Measurements from ENCODE around the gene UTS2R. TPM values are rescaled to one million over a fixed set of nuclear protein-coding genes. Genes with fewer than 3 reads are reported as not detected.
"Not testable (repeated sequence)": the region's sequence is repeated elsewhere in the genome, so short reads cannot be mapped to it uniquely, and the experiment has no call there.

Gene UTS2R
- total and polyA plus RNA-seq, 4 donors: not detected

DNA sequence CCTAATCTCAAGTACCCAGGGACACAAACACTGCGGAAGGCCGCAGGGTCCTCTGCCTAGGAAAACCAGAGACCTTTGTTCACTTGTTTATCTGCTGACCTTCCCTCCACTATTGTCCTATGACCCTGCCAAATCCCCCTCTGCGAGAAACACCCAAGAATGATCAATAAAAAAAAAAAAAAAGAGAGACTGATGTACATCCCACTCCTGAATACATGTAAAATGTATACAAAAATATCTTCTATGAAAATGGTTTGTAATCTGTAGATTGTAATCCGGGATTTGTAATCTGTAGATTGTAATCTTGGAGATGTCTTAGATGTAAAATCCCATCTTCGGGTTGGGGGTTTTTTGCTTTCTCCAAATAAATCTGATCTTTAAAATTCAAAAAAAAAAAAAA, 5.7 kb downstream of the UTS2R start:
- ATAC-seq (ENCODE audit: low FRiP score); H3K27ac ChIP-seq (ENCODE audit: low read depth in 1 of 2, low read length in 2 of 2); H3K4me3 ChIP-seq (ENCODE audit: low read length in 2 of 2); DNase-seq; H3K36me3 ChIP-seq (ENCODE audit: control insufficient read depth in 1 of 2, insufficient read depth in 2 of 2, low read length in 1 of 2); H3K27me3 ChIP-seq (ENCODE audit: control insufficient read depth in 1 of 2, insufficient read depth in 2 of 2, low read length in 1 of 2); H3K9me3 ChIP-seq (ENCODE audit: control insufficient read depth, low read length); intact Hi-C loops (cut with DNase I); H3K4me1 ChIP-seq (ENCODE audit: control insufficient read depth in 1 of 2, insufficient read depth in 2 of 2, low read length in 2 of 2): not testable (repeated sequence)
- WGBS, 2 donors: 58 to 74% methylated on average over 2 to 3 of the region's 5 CpGs

DNA sequence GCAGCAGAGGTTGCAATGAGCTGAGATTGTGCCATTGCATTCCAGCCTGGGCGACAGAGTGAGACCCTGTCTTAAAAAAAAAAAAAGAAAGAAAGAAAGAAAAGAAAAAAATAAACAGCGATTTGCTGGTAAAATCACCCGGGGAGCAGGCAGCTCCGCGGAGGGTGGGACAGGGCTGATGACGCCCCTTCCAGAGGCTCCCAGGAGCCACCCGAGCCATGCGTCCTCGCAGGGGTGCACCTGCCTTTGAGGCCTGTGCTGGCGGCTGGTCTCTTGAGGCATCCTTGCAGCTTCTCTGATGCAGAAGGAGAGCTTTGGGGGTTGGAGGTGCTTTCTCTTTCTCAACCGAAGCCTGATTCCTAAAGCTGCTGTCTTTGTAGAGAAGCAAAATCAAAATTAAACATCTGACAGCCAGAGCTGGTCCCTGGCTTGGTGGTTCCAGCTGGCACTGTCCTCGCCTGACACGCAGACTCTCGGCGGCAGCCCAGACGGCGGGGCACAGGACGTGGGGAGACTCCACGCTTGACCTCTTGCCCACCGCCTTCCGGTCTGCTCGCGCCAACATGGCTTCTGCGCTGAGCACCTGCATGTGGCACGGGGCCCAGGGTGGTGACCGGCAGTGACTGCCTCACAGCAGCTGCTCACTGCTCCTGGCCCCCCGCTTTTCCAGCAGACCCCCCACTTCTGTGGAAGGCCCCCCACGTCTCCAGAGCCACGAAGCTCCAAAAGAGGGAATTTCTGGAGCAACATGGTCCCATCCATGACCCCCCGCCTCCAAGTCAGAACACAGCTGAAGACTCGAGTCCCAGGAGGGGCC, 6.6 kb downstream of the UTS2R start:
- intact Hi-C loops (cut with DNase I): no loop called here
- Histone ChIP-seq H3K4me3 (ENCODE audit: low read length in 2 of 2) (no peak overlapping the region), H3K27me3 (ENCODE audit: control insufficient read depth in 1 of 2, insufficient read depth in 2 of 2, low read length in 1 of 2) (no peaks in the 10 kb centered on the region), H3K27ac (ENCODE audit: low read depth in 1 of 2, low read length in 2 of 2) (no peak overlapping the region), H3K36me3 (ENCODE audit: control insufficient read depth in 1 of 2, insufficient read depth in 2 of 2, low read length in 1 of 2) (no peaks in the 10 kb centered on the region), H3K9me3 (ENCODE audit: control insufficient read depth, low read length) (no peaks in the 10 kb centered on the region), H3K4me1 (ENCODE audit: control insufficient read depth in 1 of 2, insufficient read depth in 2 of 2, low read length in 2 of 2) (no peaks in the 10 kb centered on the region)
- WGBS, 2 donors: 38 to 53% methylated on average over 30 to 31 of the region's 31 CpGs
- ATAC-seq (ENCODE audit: low FRiP score) (no peak), DNase-seq (no peak)

DNA sequence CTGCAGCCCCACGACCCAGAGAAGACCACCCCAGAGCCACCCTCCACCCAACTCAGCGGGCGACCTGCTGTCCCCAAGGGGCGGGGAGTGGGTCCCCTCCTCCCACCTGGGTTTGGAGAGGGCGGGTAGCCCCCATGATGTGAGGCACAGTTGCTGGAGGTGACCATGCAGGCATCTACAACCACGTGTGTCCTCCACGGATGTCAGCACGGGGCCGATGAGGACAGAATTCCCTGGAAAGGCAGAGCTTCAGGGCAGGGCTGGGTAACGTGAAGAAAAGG, 7.1 kb downstream of the UTS2R start:
- H3K27ac ChIP-seq (ENCODE audit: low read depth in 1 of 2, low read length in 2 of 2): no peak overlapping the region
- no peaks in the 10 kb centered on the region for H3K36me3 ChIP-seq (ENCODE audit: control insufficient read depth in 1 of 2, insufficient read depth in 2 of 2, low read length in 1 of 2)
- ATAC-seq (ENCODE audit: low FRiP score) (no peak), DNase-seq (no peak)
- no peaks in the 10 kb centered on the region for H3K27me3 ChIP-seq (ENCODE audit: control insufficient read depth in 1 of 2, insufficient read depth in 2 of 2, low read length in 1 of 2)
- intact Hi-C loops (cut with DNase I): no loop called here
- H3K4me1 ChIP-seq (ENCODE audit: control insufficient read depth in 1 of 2, insufficient read depth in 2 of 2, low read length in 2 of 2): no peaks in the 10 kb centered on the region
- no peaks in the 10 kb centered on the region for H3K9me3 ChIP-seq (ENCODE audit: control insufficient read depth, low read length)
- WGBS, 2 donors: 44 to 48% methylated on average over 10 of the region's 10 CpGs
- no peak overlapping the region for H3K4me3 ChIP-seq (ENCODE audit: low read length in 2 of 2)

DNA sequence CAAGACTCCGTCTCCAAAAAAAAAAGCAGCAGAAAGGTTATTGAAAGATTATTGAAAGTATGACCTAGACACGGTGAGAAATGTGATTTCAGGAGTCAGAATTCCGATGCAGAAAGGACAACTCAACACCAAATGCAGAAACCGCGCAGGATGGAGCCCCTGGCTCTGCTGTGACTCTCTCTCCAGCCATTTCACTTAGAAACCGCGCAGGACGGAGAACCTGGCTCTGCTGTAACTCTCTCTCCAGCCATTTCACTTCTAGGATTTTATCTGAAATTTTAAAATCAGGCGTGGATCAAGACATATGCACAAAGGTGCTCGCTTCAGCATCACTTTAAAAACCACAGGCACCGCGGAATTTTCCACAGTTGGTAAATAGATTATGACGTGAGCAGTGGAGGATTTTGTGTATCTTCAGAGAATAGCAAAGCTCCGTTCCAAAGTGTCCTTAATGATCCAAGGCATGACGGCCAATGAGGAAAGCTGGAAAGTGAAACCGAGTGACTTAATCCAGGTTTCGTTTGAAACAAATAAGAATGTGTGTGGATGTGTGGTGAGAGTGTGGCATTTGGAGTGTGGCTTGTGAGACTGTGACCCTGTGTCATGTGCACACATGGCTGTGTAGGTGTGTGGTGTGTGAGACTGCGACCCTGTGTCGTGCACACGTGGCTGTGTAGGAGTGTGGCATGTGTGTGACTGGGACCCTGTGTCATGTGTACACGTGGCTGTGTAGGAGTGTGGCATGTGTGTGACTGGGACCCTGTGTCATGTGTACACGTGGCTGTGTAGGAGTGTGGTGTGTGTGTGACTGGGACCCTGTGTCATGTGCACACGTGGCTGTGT, 9.5 kb downstream of the UTS2R start:
- DNase-seq (no peak), ATAC-seq (ENCODE audit: low FRiP score) (no peak)
- 37 to 43% methylated on average over 23 of the region's 23 CpGs for WGBS, 2 donors
- intact Hi-C loops (cut with DNase I): no loop called here
- Histone ChIP-seq H3K27me3 (ENCODE audit: control insufficient read depth in 1 of 2, insufficient read depth in 2 of 2, low read length in 1 of 2) (no peaks in the 10 kb centered on the region), H3K4me3 (ENCODE audit: low read length in 2 of 2) (no peak overlapping the region), H3K27ac (ENCODE audit: low read depth in 1 of 2, low read length in 2 of 2) (no peak overlapping the region), H3K4me1 (ENCODE audit: control insufficient read depth in 1 of 2, insufficient read depth in 2 of 2, low read length in 2 of 2) (no peaks in the 10 kb centered on the region), H3K36me3 (ENCODE audit: control insufficient read depth in 1 of 2, insufficient read depth in 2 of 2, low read length in 1 of 2) (no peaks in the 10 kb centered on the region), H3K9me3 (ENCODE audit: control insufficient read depth, low read length) (no peaks in the 10 kb centered on the region)

DNA sequence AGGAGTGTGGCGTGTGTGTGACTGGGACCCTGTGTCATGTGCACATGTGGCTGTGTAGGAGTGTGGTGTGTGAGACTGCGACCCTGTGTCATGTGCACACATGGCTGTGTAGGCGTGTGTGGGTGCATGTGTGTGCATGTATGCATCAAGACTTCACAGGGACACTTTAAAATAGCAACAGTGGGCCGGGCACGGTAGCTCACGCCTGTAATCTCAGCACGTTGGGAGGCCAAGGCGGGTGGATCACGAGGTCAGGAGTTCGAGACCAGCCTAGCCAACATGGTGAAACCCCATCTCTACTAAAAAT, 10.1 kb downstream of the UTS2R start:
- intact Hi-C loops (cut with DNase I); ATAC-seq (ENCODE audit: low FRiP score); H3K27me3 ChIP-seq (ENCODE audit: control insufficient read depth in 1 of 2, insufficient read depth in 2 of 2, low read length in 1 of 2); H3K27ac ChIP-seq (ENCODE audit: low read depth in 1 of 2, low read length in 2 of 2); H3K9me3 ChIP-seq (ENCODE audit: control insufficient read depth, low read length); H3K4me1 ChIP-seq (ENCODE audit: control insufficient read depth in 1 of 2, insufficient read depth in 2 of 2, low read length in 2 of 2); H3K36me3 ChIP-seq (ENCODE audit: control insufficient read depth in 1 of 2, insufficient read depth in 2 of 2, low read length in 1 of 2); H3K4me3 ChIP-seq (ENCODE audit: low read length in 2 of 2); DNase-seq: not testable (repeated sequence)
- 74 to 82% methylated on average over 9 to 10 of the region's 10 CpGs for WGBS, 2 donors

DNA sequence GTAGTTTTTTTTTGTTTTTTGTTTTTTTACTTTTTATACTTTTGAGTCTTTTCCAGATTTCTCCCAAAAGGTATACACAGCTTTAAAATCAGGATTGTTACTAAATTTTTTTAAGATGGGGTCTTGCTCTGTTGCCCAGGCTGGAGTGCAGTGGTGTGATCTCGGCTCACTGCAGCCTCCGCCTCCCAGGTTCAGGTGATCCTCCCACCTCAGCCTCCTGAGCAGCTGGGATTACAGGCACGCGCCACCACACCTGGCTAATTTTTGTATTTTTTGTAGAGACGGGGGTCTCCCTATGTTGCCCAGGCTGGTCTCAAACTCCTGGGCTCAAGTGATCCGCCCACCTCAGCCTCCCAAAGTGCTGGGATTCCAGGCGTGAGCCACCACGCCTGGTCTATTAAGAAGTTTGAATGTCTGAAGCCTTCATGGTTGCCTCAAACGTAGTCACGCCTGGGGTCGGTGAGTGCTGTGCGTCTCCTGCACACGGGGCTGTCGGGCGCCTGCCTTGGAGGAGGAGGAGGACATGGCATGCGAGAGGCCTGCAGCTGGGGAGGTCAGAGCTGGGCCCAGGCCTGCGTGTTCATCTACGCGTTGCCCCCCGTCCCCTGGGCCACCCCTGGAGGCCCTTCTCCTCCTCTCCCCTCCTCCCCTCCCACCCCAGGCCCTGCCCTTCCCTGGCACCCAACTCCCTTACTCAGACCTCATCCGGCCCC, 10.8 kb downstream of the UTS2R start:
- H3K9me3 ChIP-seq (ENCODE audit: control insufficient read depth, low read length); DNase-seq; H3K27me3 ChIP-seq (ENCODE audit: control insufficient read depth in 1 of 2, insufficient read depth in 2 of 2, low read length in 1 of 2); intact Hi-C loops (cut with DNase I); H3K27ac ChIP-seq (ENCODE audit: low read depth in 1 of 2, low read length in 2 of 2); H3K4me3 ChIP-seq (ENCODE audit: low read length in 2 of 2); ATAC-seq (ENCODE audit: low FRiP score); H3K4me1 ChIP-seq (ENCODE audit: control insufficient read depth in 1 of 2, insufficient read depth in 2 of 2, low read length in 2 of 2); H3K36me3 ChIP-seq (ENCODE audit: control insufficient read depth in 1 of 2, insufficient read depth in 2 of 2, low read length in 1 of 2): not testable (repeated sequence)
- WGBS, 2 donors: 93% methylated on average over 21 of the region's 21 CpGs

DNA sequence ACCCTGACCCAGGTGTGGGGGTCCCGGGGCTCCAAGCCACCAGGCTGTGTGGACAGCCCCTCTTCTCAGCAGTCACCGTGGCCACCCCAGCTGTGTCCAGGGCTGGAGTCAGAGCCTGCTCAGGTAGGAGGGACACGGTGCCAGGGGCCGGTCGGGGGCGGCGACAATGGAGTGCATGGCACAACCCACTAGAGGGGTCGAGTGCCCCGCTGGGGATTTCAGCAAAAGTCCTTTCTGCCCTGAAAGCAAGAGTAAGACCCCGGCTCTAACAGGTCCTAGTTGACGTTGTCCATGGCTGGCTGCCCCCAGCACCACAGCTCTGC, 11.3 kb downstream of the UTS2R start:
- no peak overlapping the region for H3K4me3 ChIP-seq (ENCODE audit: low read length in 2 of 2)
- WGBS, 2 donors: 90 to 92% methylated on average over 11 of the region's 11 CpGs
- H3K36me3 ChIP-seq (ENCODE audit: control insufficient read depth in 1 of 2, insufficient read depth in 2 of 2, low read length in 1 of 2): no peaks in the 10 kb centered on the region
- H3K27ac ChIP-seq (ENCODE audit: low read depth in 1 of 2, low read length in 2 of 2): no peak overlapping the region
- ATAC-seq (ENCODE audit: low FRiP score): no peak
- H3K4me1 ChIP-seq (ENCODE audit: control insufficient read depth in 1 of 2, insufficient read depth in 2 of 2, low read length in 2 of 2): no peaks in the 10 kb centered on the region
- intact Hi-C loops (cut with DNase I): no loop called here
- DNase-seq: peak in 1 of 2 donors; percentile 45
- no peaks in the 10 kb centered on the region for H3K9me3 ChIP-seq (ENCODE audit: control insufficient read depth, low read length)
- no peaks in the 10 kb centered on the region for H3K27me3 ChIP-seq (ENCODE audit: control insufficient read depth in 1 of 2, insufficient read depth in 2 of 2, low read length in 1 of 2)

DNA sequence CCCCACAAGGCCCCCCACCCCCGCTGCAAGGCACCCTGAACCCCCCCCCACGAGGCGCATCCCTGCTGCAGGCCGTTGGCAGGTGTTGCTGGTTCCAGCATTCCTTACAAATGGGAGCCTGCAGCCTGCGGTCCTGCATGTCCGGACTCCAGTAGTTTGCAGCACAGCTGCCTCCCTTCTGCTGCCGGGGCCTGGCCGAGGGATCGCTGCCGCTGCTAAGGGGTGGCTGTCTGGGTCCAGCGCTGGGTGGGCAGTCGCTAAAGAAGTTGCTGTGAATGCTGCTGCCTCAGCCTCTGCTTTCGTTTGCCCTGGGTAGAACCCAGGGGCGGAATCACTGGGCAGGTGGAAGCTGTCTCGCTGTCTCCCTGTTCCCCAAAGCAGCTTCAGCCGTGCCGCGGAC, 11.8 kb downstream of the UTS2R start:
- no peak overlapping the region for H3K4me3 ChIP-seq (ENCODE audit: low read length in 2 of 2)
- no peaks in the 10 kb centered on the region for H3K36me3 ChIP-seq (ENCODE audit: control insufficient read depth in 1 of 2, insufficient read depth in 2 of 2, low read length in 1 of 2)
- DNase-seq (no peak), ATAC-seq (ENCODE audit: low FRiP score) (no peak)
- intact Hi-C loops (cut with DNase I): no loop called here
- no peaks in the 10 kb centered on the region for H3K4me1 ChIP-seq (ENCODE audit: control insufficient read depth in 1 of 2, insufficient read depth in 2 of 2, low read length in 2 of 2)
- 76 to 84% methylated on average over 18 of the region's 18 CpGs for WGBS, 2 donors
- H3K27me3 ChIP-seq (ENCODE audit: control insufficient read depth in 1 of 2, insufficient read depth in 2 of 2, low read length in 1 of 2): no peaks in the 10 kb centered on the region
- H3K9me3 ChIP-seq (ENCODE audit: control insufficient read depth, low read length): no peaks in the 10 kb centered on the region
- H3K27ac ChIP-seq (ENCODE audit: low read depth in 1 of 2, low read length in 2 of 2): no peak overlapping the region

Data from aorta (tissue), 5 donors.